T-helper 17 cell (primary cell): ENCODE results near the gene PRR16. TPM values are rescaled to one million over a fixed set of nuclear protein-coding genes. Genes with fewer than 3 reads are reported as not detected.

Experiments
- ATAC-seq: fragments of 150-1000 bp; cut with Tn5 transposase; 2 replicates; pipeline ENCODE4 v1.10.0; 2021; ENCODE audit warnings: mild to moderate bottlenecking, moderate library complexity
- DNase-seq, 3 donors: peaks; one replicate each; pipeline versions ENCODE4 v3.0.0 to v3.0.0-alpha.2; 2020 to 2021
- H3K9me3 ChIP-seq: one replicate; pipeline ENCODE4 v1.7.0; 2013; ENCODE audit warnings: low read length, mild to moderate bottlenecking; ENCODE audit not compliant: control insufficient read depth, poor library complexity, severe bottlenecking
- H3K27ac Mint-ChIP-seq: one replicate; pipeline ENCODE4 v1.8.0; 2022; ENCODE audit warnings: mild to moderate bottlenecking, moderate library complexity, mixed read lengths
- H3K27me3 Mint-ChIP-seq: one replicate; pipeline ENCODE4 v1.8.0; 2022; ENCODE audit warnings: mixed read lengths
- H3K36me3 Mint-ChIP-seq: one replicate; pipeline ENCODE4 v1.8.0; 2022; ENCODE audit warnings: low read depth, mixed read lengths
- H3K4me1 Mint-ChIP-seq: one replicate; pipeline ENCODE4 v1.8.0; 2022; ENCODE audit warnings: mild to moderate bottlenecking, mixed read lengths
- H3K4me3 Mint-ChIP-seq: one replicate; pipeline ENCODE4 v1.8.0; 2022; ENCODE audit warnings: mild to moderate bottlenecking, moderate library complexity, mixed read lengths
- total RNA-seq, 4 donors: library from RNA in 2 of 4; stranded (reverse) in 2 of 4; gene quantifications; one replicate each; pipeline ENCODE4 v1.2.3 and lab custom pipeline; 2022 to 2026

Gene PRR16
- total RNA-seq, 2 donors from 2014 or later: not detected

DNA sequence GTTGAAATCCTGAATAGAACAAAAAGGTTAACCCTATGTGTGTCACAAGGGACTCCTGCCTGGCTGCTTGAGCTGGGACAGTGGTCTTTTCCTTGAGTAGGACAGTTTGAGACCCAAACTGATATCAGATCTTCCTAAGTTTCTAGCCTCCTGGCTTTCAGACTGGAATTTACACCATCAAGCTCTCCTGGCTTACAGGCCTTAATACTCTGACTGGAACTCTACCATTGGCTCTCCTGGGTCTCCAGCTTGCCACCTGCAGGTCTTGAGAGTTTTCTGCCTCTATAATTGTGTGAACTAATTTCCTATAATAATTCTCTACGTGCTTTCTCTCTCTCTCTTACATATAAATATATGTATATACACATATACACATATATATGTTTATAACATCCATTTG is 112.5 kb downstream of the PRR16 start:
- Mint-ChIP-seq H3K27ac (no peak overlapping the region), H3K4me3 (no peak overlapping the region), H3K36me3 (no peaks in the 10 kb centered on the region), H3K4me1 (no peaks in the 10 kb centered on the region), H3K27me3 (no peaks in the 10 kb centered on the region)
- no peaks in the 10 kb centered on the region for H3K9me3 ChIP-seq
- ATAC-seq: no peak
- no peak for DNase-seq

DNA sequence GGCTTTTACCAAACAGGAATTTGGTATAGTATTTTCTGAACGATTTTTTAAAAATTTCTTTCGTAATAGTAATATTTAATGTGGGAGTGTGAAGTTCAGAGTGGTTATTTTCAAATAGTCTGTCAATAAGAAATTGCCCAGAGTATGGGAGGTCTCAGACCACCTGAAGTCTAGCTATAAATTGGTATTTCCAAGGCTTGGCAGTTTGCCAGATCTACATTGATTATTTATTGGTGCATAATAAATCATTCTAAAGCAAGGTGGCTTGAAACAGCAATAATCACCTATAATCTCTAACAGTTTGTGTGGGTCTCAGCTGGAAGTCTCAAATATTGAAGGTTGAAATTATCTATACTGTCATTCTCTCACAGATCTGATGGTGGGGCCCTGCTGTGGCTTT is 118.5 kb downstream of the PRR16 start:
- Mint-ChIP-seq H3K27me3 (no peaks in the 10 kb centered on the region), H3K4me1 (no peaks in the 10 kb centered on the region), H3K4me3 (no peak overlapping the region), H3K36me3 (no peaks in the 10 kb centered on the region), H3K27ac (no peak overlapping the region)
- H3K9me3 ChIP-seq: no peaks in the 10 kb centered on the region
- DNase-seq: no peak
- ATAC-seq: no peak

DNA sequence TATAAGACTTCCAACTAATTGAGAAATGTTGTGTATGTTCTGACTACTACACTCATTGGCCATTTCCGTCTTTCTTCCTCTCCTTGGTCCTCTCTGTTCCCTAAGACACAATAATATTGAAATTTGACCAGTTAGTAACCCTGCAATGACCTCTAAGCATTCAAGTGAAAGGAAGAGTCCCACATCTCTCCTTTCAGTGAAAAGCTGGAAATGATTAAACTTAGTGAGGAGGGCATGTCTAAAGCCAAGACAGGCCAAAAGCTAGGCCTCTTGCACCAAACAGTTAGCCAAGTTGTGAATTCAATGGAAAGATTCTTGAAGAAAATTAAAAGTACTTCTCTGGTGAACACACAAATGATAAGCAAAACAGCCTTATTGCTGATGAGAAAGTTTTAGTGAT is 122.5 kb downstream of the PRR16 start:
- Mint-ChIP-seq H3K4me3 (no peak overlapping the region), H3K36me3 (no peaks in the 10 kb centered on the region), H3K27ac (no peak overlapping the region), H3K27me3 (no peaks in the 10 kb centered on the region), H3K4me1 (no peaks in the 10 kb centered on the region)
- H3K9me3 ChIP-seq: no peaks in the 10 kb centered on the region
- DNase-seq (no peak), ATAC-seq (no peak)

DNA sequence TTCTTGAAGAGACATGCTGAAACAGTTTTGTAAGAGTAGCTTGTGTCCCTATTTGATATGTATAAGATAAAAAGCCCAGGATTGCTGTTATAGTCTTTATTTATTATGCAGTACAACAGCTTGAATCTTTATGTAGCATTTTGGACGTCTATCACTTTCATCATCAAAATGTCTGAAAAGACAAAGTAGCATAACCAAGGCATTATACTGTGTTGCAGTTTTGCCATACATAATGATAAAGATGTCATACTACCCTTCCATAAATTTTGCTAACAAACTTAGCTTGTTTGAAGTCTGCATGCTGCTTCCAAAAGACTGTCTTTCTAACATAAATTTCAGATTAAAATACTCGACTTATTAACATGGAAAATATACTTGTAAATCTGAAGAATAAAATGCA is 127.8 kb downstream of the PRR16 start:
- H3K9me3 ChIP-seq: no peaks in the 10 kb centered on the region
- no peaks in the 10 kb centered on the region for H3K36me3 Mint-ChIP-seq
- H3K27me3 Mint-ChIP-seq: no peaks in the 10 kb centered on the region
- H3K4me1 Mint-ChIP-seq: no peaks in the 10 kb centered on the region
- DNase-seq: no peak
- no peak overlapping the region for H3K27ac Mint-ChIP-seq
- H3K4me3 Mint-ChIP-seq: no peak overlapping the region
- no peak for ATAC-seq

DNA sequence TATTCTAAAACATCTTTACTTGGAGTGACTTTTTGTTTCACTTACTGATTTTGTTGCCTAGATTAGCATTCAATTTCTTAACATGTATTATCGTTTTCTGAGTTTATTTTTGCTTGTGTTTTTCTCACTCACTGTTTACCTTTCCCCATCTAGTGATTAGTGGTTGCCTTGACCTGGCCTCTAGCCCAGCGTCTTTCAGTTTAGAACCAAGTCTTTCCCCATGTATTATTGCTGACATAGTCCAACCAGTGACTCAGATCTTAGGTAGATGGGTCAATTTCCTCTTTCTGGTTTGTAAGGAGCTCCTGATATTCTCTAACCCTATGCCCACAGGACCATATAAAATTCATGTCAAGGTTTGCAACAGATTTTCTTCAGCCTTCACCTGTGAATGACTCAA is 135.5 kb downstream of the PRR16 start:
- no peaks in the 10 kb centered on the region for H3K9me3 ChIP-seq
- DNase-seq: no peak
- no peaks in the 10 kb centered on the region for H3K27me3 Mint-ChIP-seq
- no peak overlapping the region for H3K4me3 Mint-ChIP-seq
- H3K36me3 Mint-ChIP-seq: no peaks in the 10 kb centered on the region
- ATAC-seq: no peak
- H3K4me1 Mint-ChIP-seq: no peaks in the 10 kb centered on the region
- no peak overlapping the region for H3K27ac Mint-ChIP-seq

DNA sequence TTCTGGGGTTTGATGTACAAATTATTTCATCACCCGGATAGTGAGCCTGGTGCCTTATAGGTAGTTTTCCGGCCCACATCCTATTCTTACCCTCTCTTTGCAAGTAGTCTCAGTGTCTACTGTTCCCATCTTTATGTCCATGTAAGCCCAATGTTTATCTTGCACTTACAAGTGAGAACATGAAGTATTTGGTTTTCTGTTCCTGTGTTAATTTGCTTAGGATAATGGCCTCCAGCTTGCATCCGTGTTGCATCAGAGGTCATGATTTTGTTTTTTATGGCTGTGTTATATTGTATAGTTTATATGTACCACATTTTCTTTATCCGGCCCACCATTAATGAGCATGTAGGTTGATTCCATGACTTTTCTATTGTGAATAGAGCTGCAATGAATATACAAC is 136.5 kb downstream of the PRR16 start:
- no peaks in the 10 kb centered on the region for H3K4me1 Mint-ChIP-seq
- H3K4me3 Mint-ChIP-seq: no peak overlapping the region
- H3K36me3 Mint-ChIP-seq: no peaks in the 10 kb centered on the region
- DNase-seq (no peak), ATAC-seq (no peak)
- no peaks in the 10 kb centered on the region for H3K9me3 ChIP-seq
- no peaks in the 10 kb centered on the region for H3K27me3 Mint-ChIP-seq
- no peak overlapping the region for H3K27ac Mint-ChIP-seq

DNA sequence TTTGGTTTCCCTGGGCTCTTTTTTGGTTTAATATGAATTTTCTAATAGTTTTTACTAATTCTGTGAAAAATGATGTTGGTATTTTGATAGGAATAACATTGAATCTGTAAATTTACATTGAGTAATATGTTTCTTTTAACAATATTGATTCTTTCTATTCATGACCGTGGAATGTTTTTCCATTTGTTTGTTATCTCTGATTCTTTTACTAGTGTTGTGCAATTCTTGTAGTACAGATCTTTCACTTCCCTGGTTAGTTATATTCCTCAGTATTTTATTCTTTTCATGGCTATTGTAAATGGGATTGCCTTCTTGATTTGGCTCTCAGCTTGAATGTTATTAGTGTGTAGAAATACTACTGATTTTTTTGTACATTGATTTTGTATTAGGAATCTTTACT is 137.9 kb downstream of the PRR16 start:
- no peaks in the 10 kb centered on the region for H3K9me3 ChIP-seq
- H3K4me3 Mint-ChIP-seq: no peak overlapping the region
- no peaks in the 10 kb centered on the region for H3K4me1 Mint-ChIP-seq
- H3K27me3 Mint-ChIP-seq: no peaks in the 10 kb centered on the region
- ATAC-seq (no peak), DNase-seq (no peak)
- H3K36me3 Mint-ChIP-seq: no peaks in the 10 kb centered on the region
- H3K27ac Mint-ChIP-seq: no peak overlapping the region

DNA sequence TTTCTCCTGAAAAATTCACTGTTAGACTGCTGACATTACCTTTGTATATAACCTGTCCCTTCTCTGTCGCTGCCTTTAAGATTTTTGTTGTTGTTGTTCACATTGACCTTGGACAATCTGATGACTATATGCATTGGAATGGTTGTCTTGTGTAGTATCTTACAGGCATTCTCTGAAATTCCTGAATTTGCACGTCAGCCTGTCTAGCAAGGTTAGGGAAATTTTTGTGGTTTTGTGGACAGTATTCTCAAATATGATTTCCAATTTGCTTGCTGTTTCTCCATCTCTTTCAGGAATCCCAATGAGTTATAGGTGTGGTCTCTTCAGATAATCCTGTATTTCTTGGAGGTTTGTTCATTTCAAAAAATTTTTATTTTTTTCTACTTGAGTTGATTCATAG is 140.8 kb downstream of the PRR16 start:
- Mint-ChIP-seq H3K27me3 (no peaks in the 10 kb centered on the region), H3K36me3 (no peaks in the 10 kb centered on the region), H3K4me3 (no peak overlapping the region), H3K4me1 (no peaks in the 10 kb centered on the region), H3K27ac (no peak overlapping the region)
- no peaks in the 10 kb centered on the region for H3K9me3 ChIP-seq
- no peak for ATAC-seq
- DNase-seq: no peak

DNA sequence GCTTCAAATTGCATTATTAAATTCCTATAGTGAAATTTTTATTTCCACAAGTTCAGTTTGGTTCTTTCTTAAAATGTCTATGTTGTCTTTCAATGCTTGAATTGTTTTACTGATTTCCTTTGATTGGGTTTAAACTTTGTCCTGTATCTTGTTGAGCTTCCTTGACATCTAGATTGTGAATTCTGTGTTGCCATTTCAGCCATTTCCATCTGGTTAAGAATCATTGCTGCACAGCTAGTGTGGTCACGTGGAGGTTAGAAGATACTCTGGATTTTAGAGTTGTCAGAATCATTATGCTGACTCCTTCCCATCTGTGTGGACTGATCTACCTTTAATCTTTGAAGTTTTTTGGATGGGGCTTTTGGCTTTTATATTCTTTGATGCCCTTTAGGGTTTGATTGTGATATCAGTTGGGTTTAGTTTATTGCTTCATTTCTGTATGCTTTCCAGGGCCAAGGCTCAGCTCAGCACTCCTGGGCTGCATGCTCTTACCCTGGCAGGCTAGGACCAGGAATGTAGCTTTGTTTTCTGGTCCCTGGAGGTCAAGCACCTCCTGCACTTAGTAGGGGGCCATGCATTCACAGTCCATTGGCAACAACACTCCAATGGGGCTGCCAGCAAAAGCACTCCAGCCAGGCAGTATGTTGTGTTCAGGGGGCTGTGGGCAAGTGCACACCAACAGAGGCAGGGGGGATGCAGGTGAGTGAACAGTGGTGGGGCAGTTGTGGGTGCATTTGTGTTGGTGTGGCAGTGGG is 141.4 kb downstream of the PRR16 start:
- no peaks in the 10 kb centered on the region for H3K9me3 ChIP-seq
- no peak for DNase-seq
- Mint-ChIP-seq H3K36me3 (no peaks in the 10 kb centered on the region), H3K27me3 (no peaks in the 10 kb centered on the region), H3K4me1 (no peaks in the 10 kb centered on the region), H3K27ac (no peak overlapping the region), H3K4me3 (no peak overlapping the region)
- ATAC-seq: no peak

DNA sequence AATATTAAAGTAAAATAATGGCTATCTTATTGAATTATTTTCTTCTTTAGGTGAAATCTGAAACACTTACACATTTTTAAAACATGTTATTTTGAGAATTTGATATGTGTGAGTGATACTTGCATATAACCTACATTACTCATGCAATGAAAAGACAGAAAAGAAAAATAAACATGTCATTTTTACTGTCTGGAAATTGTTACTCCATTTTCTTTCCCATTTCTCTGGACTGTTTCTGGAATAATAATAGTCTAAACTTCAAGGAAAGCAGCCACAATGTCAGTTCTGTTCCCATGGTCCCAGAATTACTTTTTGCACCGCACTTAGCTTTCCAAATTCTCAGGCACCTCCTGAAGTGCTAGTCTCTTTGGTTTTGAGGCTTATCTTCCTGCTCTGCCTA is 145.5 kb downstream of the PRR16 start:
- no peak for DNase-seq

DNA sequence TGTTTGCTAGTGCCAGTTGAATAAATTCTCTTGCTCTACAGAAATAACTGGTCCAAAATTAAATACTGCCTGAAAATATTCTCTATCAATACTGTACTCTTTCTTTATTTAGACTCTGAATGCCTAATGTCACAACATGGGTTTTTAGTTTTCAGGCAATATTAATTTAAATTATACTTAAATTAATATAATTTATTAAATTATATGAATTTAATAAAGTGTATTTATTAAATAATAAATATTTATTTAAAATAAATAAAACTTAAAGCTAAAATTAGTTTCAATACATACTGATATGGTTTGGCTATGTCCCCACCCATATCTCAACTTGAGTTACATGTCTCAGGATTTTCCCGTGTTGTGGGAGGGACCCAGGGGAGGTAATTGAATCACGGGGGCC is 146.0 kb downstream of the PRR16 start:
- H3K27me3 Mint-ChIP-seq: no peaks in the 10 kb centered on the region
- H3K9me3 ChIP-seq: no peaks in the 10 kb centered on the region
- H3K4me1 Mint-ChIP-seq: no peaks in the 10 kb centered on the region
- ATAC-seq (no peak), DNase-seq (no peak)
- no peaks in the 10 kb centered on the region for H3K36me3 Mint-ChIP-seq
- H3K4me3 Mint-ChIP-seq: no peak overlapping the region
- no peak overlapping the region for H3K27ac Mint-ChIP-seq

More for the DNA sequence above, 145.5 kb downstream of the PRR16 start:
- no peaks in the 10 kb centered on the region for H3K27me3 Mint-ChIP-seq
- no peaks in the 10 kb centered on the region for H3K9me3 ChIP-seq
- H3K36me3 Mint-ChIP-seq: no peaks in the 10 kb centered on the region
- H3K4me3 Mint-ChIP-seq: no peak overlapping the region
- H3K4me1 Mint-ChIP-seq: no peaks in the 10 kb centered on the region
- no peak overlapping the region for H3K27ac Mint-ChIP-seq
- no peak for ATAC-seq

DNA sequence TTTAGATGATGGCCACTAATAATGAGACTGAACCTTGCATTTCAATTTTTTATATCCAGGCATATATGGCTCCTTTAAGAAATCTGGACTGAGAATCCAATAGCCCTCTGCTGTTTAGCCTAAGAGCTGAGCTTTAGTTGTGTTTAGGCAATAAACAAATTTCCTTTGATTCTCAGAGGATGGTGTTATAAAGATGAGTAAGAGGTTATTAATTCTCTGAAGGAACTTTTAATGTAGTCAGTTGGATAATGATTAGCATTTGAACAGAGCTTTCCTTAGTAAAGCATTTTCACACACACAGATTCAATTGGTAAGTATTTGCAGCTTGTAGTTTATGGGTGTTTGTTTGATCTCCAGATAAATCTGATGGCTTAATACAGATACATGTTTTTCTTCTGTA is 149.6 kb downstream of the PRR16 start:
- DNase-seq: no peak
- ATAC-seq: no peak
- Mint-ChIP-seq H3K36me3 (no peaks in the 10 kb centered on the region), H3K4me1 (no peaks in the 10 kb centered on the region), H3K27me3 (no peaks in the 10 kb centered on the region), H3K27ac (no peak overlapping the region), H3K4me3 (no peak overlapping the region)
- H3K9me3 ChIP-seq: no peaks in the 10 kb centered on the region

DNA sequence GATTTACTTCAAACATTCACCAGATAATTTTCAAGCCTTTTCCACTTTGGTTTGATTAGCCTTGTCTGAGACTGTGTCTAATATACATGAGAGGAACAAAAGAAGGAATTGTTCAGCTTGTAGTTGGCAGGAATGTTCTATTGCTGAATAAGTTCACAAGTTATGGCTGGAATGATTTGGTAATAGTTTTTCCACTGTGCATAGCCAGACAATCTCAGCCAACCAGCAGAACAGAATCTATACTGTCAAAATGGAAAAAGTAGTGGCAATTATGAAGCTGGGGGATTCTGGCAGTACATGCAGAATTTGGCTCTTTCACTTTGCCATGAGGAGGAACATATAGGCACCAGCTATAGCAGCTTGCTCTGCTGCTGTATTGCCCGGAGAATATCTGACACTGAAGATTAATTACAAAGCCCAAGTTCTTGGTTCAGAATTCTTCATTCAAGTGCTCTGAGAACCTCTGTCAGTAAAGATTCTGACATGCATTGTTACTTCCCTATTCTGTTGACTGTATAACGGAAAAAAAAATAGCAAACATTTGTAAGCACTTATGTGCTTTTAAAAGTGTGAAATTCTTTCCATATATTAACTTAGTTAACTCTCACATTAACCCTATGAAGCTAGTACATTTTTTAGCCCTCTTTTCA is 150.6 kb downstream of the PRR16 start:
- H3K27ac Mint-ChIP-seq: no peak overlapping the region
- H3K4me1 Mint-ChIP-seq: no peaks in the 10 kb centered on the region
- no peaks in the 10 kb centered on the region for H3K9me3 ChIP-seq
- no peaks in the 10 kb centered on the region for H3K36me3 Mint-ChIP-seq
- H3K27me3 Mint-ChIP-seq: no peaks in the 10 kb centered on the region
- DNase-seq: no peak
- no peak for ATAC-seq
- no peak overlapping the region for H3K4me3 Mint-ChIP-seq

DNA sequence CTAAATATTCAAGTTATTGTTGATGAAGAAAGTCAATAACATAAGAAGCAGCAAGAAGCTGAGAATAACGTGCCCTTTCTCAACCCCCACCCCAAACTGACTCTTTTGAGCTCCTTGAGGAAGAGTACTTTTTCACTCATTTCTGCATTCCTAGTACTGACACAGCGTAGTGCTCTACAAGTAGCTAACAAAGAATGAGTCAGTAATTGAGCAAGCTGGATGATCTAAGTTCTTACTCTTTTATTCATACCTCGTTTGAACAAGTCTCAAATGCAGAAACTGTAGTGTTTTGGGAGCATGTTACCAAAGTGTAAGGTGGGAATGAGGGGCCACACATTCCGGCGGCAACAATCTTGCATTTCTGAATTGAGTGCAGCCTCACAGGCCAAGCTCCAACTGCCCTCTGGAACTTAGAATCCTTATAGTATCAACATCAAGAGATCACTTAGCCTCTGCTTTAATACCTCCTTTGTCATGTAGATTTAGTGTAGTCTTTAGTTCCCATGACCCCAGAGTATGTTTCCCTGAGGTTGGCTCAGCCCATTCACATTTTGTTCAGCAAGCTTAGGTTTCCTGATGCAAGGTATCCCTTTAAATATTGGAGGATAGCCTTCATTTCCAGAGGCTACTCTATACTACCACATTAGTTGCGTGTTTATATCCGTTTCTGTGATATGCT is 152.0 kb downstream of the PRR16 start:
- Mint-ChIP-seq H3K36me3 (no peaks in the 10 kb centered on the region), H3K27ac (no peak overlapping the region), H3K27me3 (no peaks in the 10 kb centered on the region), H3K4me1 (no peaks in the 10 kb centered on the region), H3K4me3 (no peak overlapping the region)
- no peaks in the 10 kb centered on the region for H3K9me3 ChIP-seq
- no peak for ATAC-seq
- DNase-seq: no peak
